CD4-positive, CD25-positive, alpha-beta regulatory T cell (primary cell): Measurements from ENCODE around the gene APBA2. TPM values are rescaled to one million over a fixed set of nuclear protein-coding genes. Genes with fewer than 3 reads are reported as not detected.
"Not testable (repeated sequence)": the region's sequence is repeated elsewhere in the genome, so short reads cannot be mapped to it uniquely, and the experiment has no call there.

Experiments used
- ATAC-seq, 2 donors: fragments of 150-1000 bp; cut with Tn5 transposase; one replicate each; pipeline ENCODE4 v1.10.0; 2021; ENCODE audit warnings: low read depth in 2 of 2, moderate number of reproducible peaks in 2 of 2, moderate library complexity in 1 of 2
- DNase-seq, 3 donors: peaks; one replicate each; pipeline versions ENCODE4 v3.0.0 to v3.0.0-alpha.2; 2012 to 2022; ENCODE audit warnings: mixed read lengths in 1 of 3
- H3K27ac ChIP-seq: one replicate; pipeline ENCODE4 v1.7.0; 2013; ENCODE audit warnings: mild to moderate bottlenecking, low read length; ENCODE audit not compliant: insufficient read depth, poor library complexity, severe bottlenecking
- H3K27me3 ChIP-seq: one replicate; pipeline ENCODE4 v1.7.0; 2013; ENCODE audit warnings: low read length; ENCODE audit not compliant: control insufficient read depth, insufficient read depth
- H3K36me3 ChIP-seq: one replicate; pipeline ENCODE4 v1.7.0; 2013; ENCODE audit warnings: mild to moderate bottlenecking, low read length, moderate library complexity; ENCODE audit not compliant: control insufficient read depth, insufficient read depth
- H3K4me1 ChIP-seq: 2 replicates; pipeline ENCODE4 v1.7.0; 2013; ENCODE audit warnings: mild to moderate bottlenecking, low read length; ENCODE audit not compliant: insufficient read depth, control insufficient read depth, poor library complexity, severe bottlenecking
- H3K4me3 ChIP-seq: one replicate; pipeline ENCODE4 v1.7.0; 2013; ENCODE audit warnings: low read depth, mild to moderate bottlenecking, low read length, moderate library complexity
- H3K9me3 ChIP-seq, 2 experiments: 1 replicate in 1 of 2; 2 replicates in 1 of 2; pipeline ENCODE4 v1.7.0; 2013; ENCODE audit warnings: low read length in 2 of 2, mild to moderate bottlenecking in 1 of 2, moderate library complexity in 1 of 2; ENCODE audit not compliant: control insufficient read depth in 2 of 2
- H3K27ac Mint-ChIP-seq, 3 donors: one replicate each; pipeline ENCODE4 v1.8.0; 2020 to 2022; ENCODE audit warnings: mild to moderate bottlenecking in 3 of 3, mixed read lengths in 3 of 3, moderate library complexity in 2 of 3
- H3K27me3 Mint-ChIP-seq: one replicate; pipeline ENCODE4 v1.8.0; 2022; ENCODE audit warnings: mild to moderate bottlenecking, mixed read lengths
- H3K36me3 Mint-ChIP-seq: one replicate; pipeline ENCODE4 v1.8.0; 2020; ENCODE audit warnings: mixed read lengths
- H3K4me1 Mint-ChIP-seq, 4 donors: one replicate each; pipeline ENCODE4 v1.8.0; 2020 to 2022; ENCODE audit warnings: mixed read lengths in 4 of 4, mild to moderate bottlenecking in 1 of 4
- H3K4me3 Mint-ChIP-seq, 4 donors: one replicate each; pipeline ENCODE4 v1.8.0; 2020 to 2022; ENCODE audit warnings: mild to moderate bottlenecking in 4 of 4, mixed read lengths in 4 of 4, moderate library complexity in 3 of 4
- H3K9me3 Mint-ChIP-seq, 7 donors: one replicate each; pipeline ENCODE4 v1.8.0; 2020 to 2022; ENCODE audit warnings: mixed read lengths in 7 of 7, mild to moderate bottlenecking in 3 of 7, moderate library complexity in 2 of 7
- polyA plus RNA-seq, 4 donors: library from polyadenylated mRNA; unstranded; fragments of 300-500 nt; fragmentation: Illumina TruSeq; gene quantifications; one replicate each; pipeline ENCODE4 v1.2.3, GENCODE V29; 2021
- total RNA-seq: library from RNA; stranded (reverse); gene quantifications from one replicate; pipeline ENCODE4 v1.2.3, GENCODE V29; 2022

Gene APBA2
- total and polyA plus RNA-seq, 5 donors from 2014 or later, result 8.6 to 24.2 (median 13.9) TPM

DNA sequence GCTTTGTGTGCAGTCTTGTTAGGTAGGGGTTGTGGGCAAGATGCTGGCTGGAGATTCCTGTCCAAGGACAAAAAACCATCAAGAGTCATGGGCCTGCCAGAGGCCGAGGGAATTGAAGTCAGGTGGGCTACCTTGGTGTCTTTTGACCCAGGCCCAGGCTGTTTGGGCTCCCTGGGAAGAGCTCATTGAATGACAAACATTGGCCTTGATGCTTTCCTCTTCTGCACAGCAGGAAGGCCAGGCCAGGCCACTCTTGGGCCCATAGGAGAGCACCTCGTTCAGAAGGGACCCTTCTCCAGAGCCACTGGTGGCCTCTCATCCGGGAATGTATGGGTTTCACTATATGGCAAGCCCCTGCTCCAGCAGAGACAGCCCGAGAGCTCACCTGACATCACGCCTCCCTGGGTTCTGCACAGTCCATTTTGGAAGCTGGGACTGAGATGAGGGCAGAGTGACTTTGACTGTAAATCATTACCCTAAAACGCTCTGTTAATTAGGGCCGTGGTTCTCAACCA lies 214.8 kb downstream of the APBA2 start:
- Histone ChIP-seq H3K27ac (no peak overlapping the region), H3K4me3 (no peak overlapping the region), H3K36me3 (no peaks in the 10 kb centered on the region), H3K4me1 (no peaks in the 10 kb centered on the region), H3K9me3 (no peaks in the 10 kb centered on the region), H3K27me3 (no peaks in the 10 kb centered on the region)
- H3K9me3 Mint-ChIP-seq, result no peaks in the 10 kb centered on the region
- H3K27me3 Mint-ChIP-seq, result no peaks in the 10 kb centered on the region
- H3K4me1 Mint-ChIP-seq, result peaks cover 0 to 8% (median 1%) of the 10 kb centered on the region in 4 donors
- DNase-seq, result no peak
- H3K27ac Mint-ChIP-seq, result no peak overlapping the region
- no peak for ATAC-seq
- no peak overlapping the region for H3K4me3 Mint-ChIP-seq
- H3K36me3 Mint-ChIP-seq, result peaks cover 21% of the 10 kb centered on the region

DNA sequence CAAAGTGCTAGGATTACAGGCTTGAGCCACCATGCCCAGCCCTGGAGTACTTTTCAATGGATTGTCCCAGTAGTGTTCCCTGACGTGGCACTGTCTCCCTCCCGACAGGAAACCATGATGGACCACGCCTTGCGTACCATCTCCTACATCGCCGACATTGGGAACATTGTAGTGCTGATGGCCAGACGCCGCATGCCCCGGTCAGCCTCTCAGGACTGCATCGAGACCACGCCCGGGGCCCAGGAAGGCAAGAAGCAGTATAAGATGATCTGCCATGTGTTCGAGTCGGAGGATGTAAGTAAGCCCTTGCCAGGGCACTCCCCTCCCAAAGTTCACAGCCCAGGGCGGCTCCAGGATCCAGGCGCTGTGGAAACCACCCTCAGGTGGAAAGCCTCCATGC lies 215.7 kb downstream of the APBA2 start:
- Histone ChIP-seq H3K4me1 (no peaks in the 10 kb centered on the region), H3K27ac (no peak overlapping the region), H3K27me3 (no peaks in the 10 kb centered on the region), H3K9me3 (no peaks in the 10 kb centered on the region), H3K36me3 (no peaks in the 10 kb centered on the region), H3K4me3 (no peak overlapping the region)
- Mint-ChIP-seq H3K27me3 (no peaks in the 10 kb centered on the region), H3K9me3 (no peaks in the 10 kb centered on the region), H3K4me3 (no peak overlapping the region), H3K4me1 (peaks cover 0 to 8% (median 1%) of the 10 kb centered on the region in 4 donors), H3K36me3 (peaks cover 17% of the 10 kb centered on the region), H3K27ac (peak overlapping the region in 1 of 3 donors; percentile 43)
- DNase-seq, result no peak
- ATAC-seq, result no peak

DNA sequence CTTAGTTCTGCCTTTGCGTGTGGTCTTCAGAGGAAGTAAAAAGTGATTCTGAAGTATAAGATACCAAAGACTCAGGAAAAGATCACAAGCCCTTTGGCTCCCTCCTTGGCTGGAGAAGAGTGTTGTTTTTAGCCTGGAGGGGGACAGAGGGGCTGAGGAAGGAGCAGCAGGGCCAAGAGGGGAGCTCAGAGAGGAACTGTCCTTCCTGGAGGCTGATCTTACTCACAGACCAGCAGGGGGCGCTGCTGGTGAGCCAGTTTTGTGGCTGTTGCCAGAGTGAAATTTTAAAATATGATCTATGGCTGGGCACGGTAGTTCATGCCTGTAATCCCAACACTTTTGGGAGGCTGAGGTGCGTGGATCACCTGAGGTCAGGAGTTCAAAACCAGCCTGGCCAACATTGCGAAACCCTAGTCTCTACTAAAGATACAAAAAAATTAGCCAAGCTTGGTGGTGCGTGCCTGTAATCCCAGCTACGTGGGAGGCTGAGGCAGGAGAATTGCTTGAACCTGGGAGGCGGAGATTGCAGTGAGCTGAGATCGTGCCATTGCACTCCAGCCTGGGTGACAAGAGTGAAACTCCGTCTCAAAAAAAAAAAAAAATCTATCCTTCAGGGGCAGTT lies 216.5 kb downstream of the APBA2 start:
- not testable (repeated sequence) for H3K9me3 ChIP-seq, H3K4me1 ChIP-seq, H3K4me3 Mint-ChIP-seq, H3K27me3 Mint-ChIP-seq, H3K4me3 ChIP-seq, H3K36me3 ChIP-seq, H3K27me3 ChIP-seq, H3K4me1 Mint-ChIP-seq, ATAC-seq, H3K9me3 Mint-ChIP-seq, H3K27ac ChIP-seq
- peak; percentile 10 to 51 (median 48) for DNase-seq
- H3K36me3 Mint-ChIP-seq, result peaks cover 17% of the 10 kb centered on the region
- H3K27ac Mint-ChIP-seq, result peak overlapping the region in 1 of 3 donors; percentile 71

DNA sequence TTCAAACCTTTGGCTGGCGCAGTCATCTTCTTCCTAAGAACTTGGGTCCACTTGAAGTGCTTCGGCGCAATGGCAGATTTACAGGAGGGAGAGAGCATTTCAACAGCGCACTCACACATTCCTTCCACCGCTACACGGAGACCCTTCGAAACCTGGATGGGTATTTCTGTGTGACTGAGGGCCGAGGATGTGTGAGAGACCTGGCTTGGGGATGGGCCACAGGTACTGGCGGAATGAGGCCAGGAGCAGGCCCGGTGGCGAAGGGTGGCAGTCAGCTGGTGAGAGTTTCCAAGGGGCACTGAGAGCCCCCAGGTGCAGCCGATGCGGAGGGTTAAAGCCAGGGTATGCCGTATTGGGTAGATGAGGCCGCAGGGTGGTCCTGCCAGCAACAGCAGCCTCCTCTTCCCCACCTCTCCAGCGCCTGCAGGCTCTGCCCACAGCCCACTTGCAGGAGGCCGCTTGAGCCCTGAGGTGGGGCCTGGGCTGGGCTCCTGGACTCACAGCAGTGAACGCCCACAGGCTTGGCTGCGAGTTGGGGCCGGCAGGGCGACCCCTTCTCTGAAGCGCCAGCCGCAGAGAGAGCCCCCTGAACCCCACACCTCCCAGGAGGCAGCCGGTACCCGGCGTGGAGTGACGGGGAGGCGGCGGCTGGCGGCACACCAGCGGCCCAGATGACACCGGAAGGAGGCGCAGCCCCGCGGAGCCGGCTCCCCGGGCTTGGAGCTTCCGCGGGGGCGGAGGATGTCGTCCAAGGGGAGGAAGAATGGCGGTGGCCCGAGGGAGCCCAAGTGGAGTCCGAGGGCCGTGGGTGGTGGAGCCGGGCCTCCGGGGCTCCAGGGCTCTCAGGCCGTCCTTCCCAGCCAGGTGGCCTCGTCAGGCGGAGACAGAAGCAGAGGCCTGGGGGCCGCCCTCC lies 217.4 kb downstream of the APBA2 start:
- ATAC-seq (peak in 1 of 2 donors; percentile 30), DNase-seq (no peak)
- H3K27ac Mint-ChIP-seq, result no peak overlapping the region
- H3K4me1 ChIP-seq, result no peaks in the 10 kb centered on the region
- H3K9me3 ChIP-seq, result no peaks in the 10 kb centered on the region
- peak overlapping the region in 1 of 4 donors; percentile 28 for H3K4me3 Mint-ChIP-seq
- H3K9me3 Mint-ChIP-seq, result no peaks in the 10 kb centered on the region
- H3K36me3 ChIP-seq, result no peaks in the 10 kb centered on the region
- peaks cover 10% of the 10 kb centered on the region for H3K36me3 Mint-ChIP-seq
- H3K27me3 Mint-ChIP-seq, result no peaks in the 10 kb centered on the region
- no peak overlapping the region for H3K27ac ChIP-seq
- H3K4me3 ChIP-seq, result no peak overlapping the region
- no peaks in the 10 kb centered on the region for H3K27me3 ChIP-seq
- H3K4me1 Mint-ChIP-seq, result peaks cover 0 to 8% (median 1%) of the 10 kb centered on the region in 4 donors

DNA sequence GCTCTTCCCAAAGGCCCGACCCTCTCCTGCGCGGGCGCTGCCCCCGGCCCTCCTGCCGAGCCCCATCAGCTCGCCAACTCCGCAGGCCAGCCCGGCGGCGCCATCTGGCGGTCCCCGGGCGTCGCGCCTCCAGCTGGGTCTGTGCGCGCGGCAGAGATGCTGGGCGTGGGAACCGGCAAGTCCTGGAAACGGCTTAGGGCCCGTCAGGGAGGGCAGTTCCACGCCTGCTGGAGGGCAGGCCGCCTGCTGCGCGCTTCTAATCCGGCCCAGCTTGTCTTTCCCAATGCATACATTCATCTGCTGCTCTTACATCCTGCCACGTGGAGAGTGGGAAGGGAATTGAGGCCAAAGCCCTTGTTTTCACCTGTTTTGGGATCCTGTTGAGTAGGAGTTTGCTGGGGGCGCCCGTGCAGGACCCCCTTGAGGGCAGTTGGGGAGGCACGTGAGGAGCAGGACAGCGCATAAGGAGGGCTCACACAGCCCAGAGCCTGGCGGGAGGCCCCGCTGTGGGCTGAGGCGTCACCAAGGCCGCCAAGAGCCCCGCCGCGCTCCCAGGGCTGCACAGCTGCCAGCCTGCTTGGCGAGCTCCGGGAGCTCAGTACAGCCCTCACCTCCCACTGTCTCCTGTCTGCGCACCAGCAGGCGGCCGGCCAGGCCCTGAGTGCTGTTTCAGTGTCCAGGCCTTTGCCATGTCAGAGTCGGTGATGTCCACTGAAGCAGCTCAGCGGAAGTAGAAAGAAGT lies 218.2 kb downstream of the APBA2 start:
- H3K36me3 ChIP-seq, result no peaks in the 10 kb centered on the region

DNA sequence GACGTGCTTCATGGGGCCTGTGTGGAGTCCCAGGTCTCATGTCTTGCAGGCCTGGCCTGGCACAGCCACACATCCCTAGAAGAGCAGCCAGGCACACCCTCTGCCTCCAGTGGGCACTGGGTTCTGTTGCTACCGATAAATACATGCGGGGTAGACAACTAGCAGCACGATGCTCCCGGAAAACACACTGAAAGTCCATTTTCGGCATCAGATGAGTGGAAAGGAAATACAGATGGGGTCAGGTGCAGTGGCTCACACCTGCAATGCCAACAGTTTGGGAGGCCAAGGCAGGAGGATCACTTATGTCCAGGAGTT lies 218.7 kb downstream of the APBA2 start:
- Mint-ChIP-seq H3K4me3 (no peak overlapping the region), H3K4me1 (peaks cover 0 to 8% (median 1%) of the 10 kb centered on the region in 4 donors), H3K27ac (no peak overlapping the region), H3K36me3 (peaks cover 9% of the 10 kb centered on the region), H3K9me3 (no peaks in the 10 kb centered on the region), H3K27me3 (no peaks in the 10 kb centered on the region)
- no peaks in the 10 kb centered on the region for H3K27me3 ChIP-seq
- H3K36me3 ChIP-seq, result no peaks in the 10 kb centered on the region
- no peak overlapping the region for H3K27ac ChIP-seq
- H3K9me3 ChIP-seq, result no peaks in the 10 kb centered on the region
- H3K4me1 ChIP-seq, result no peaks in the 10 kb centered on the region
- no peak overlapping the region for H3K4me3 ChIP-seq
- DNase-seq (no peak), ATAC-seq (no peak)

More for the DNA sequence above, 218.2 kb downstream of the APBA2 start:
- Mint-ChIP-seq H3K36me3 (peaks cover 10% of the 10 kb centered on the region), H3K27ac (no peak overlapping the region), H3K4me3 (no peak overlapping the region), H3K9me3 (no peaks in the 10 kb centered on the region), H3K27me3 (no peaks in the 10 kb centered on the region), H3K4me1 (peaks cover 0 to 8% (median 1%) of the 10 kb centered on the region in 4 donors)
- Histone ChIP-seq H3K9me3 (no peaks in the 10 kb centered on the region), H3K4me3 (no peak overlapping the region), H3K4me1 (no peaks in the 10 kb centered on the region), H3K27me3 (no peaks in the 10 kb centered on the region), H3K27ac (no peak overlapping the region)
- ATAC-seq, result peak; percentile 49 to 58
- peak in 2 of 3 donors; percentile 31 to 56 for DNase-seq

DNA sequence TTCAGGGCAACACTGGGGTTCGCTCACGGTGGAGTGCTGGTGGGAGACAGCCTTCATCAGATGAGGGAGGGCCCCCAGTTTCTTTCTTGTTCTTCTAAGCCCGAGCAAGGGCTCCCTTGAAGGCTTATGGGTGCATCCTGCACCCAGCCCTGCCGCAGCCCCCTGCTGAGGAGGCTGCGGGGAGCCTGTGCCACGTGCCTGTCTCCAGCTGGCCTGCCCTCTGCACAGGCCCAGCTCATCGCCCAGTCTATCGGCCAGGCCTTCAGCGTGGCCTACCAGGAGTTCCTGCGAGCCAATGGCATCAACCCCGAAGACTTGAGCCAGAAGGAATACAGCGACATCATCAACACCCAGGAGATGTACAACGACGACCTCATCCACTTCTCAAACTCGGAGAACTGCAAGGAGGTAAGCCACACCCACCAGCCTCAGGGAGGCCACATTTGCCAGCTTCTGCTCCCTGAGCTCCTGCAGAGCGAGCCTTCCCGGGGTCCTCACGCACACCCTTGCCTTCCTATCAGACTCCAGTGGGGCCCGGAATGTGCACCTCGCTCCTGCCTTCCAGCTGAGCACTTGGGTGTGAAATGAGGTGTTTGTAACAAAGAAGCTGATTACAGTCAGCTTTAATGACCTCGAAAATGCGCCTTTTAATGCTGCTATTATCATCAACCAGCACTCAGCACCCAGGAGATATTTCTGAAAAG lies 219.5 kb downstream of the APBA2 start:
- H3K27ac Mint-ChIP-seq, result no peak overlapping the region
- Histone ChIP-seq H3K4me1 (no peaks in the 10 kb centered on the region), H3K27me3 (no peaks in the 10 kb centered on the region), H3K36me3 (no peaks in the 10 kb centered on the region), H3K27ac (no peak overlapping the region), H3K9me3 (no peaks in the 10 kb centered on the region), H3K4me3 (no peak overlapping the region)
- DNase-seq (no peak), ATAC-seq (no peak)
- no peaks in the 10 kb centered on the region for H3K27me3 Mint-ChIP-seq
- peaks cover 9% of the 10 kb centered on the region for H3K36me3 Mint-ChIP-seq
- no peak overlapping the region for H3K4me3 Mint-ChIP-seq
- H3K9me3 Mint-ChIP-seq, result no peaks in the 10 kb centered on the region
- H3K4me1 Mint-ChIP-seq, result peaks cover 0 to 8% (median 1%) of the 10 kb centered on the region in 4 donors
